Measurements from ENCODE around the gene YIPF2.

The YIPF2 gene

GRCh38 chr19:10919352-10920287, 8.8 kb downstream of the YIPF2 start:
- H3K4me1 ChIP-seq (ENCODE audit: control extremely low read depth in 1 of 4, control insufficient read depth in 4 of 4, insufficient read depth in 4 of 4, low read length in 3 of 4), result no peaks in the 10 kb centered on the region
- WGBS (ENCODE audit: insufficient coverage), result 93% methylated on average over 23 of the region's 26 CpGs
- H3K27me3 ChIP-seq (replicated peaks in 2 of 5; ENCODE audit: control insufficient read depth in 4 of 5, insufficient read depth in 5 of 5, low read length in 4 of 5), result no peaks in the 10 kb centered on the region
- CTCF ChIA-PET, result interaction anchor here (0.6 to 1.2 kb wide), 2 partner anchors 42 to 61 kb away, joined by 3 read pairs; no protein-coding TSS in a partner anchor
- H3K9me3 ChIP-seq (ENCODE audit: control extremely low read depth in 1 of 5, control insufficient read depth in 4 of 5, insufficient read depth in 2 of 5, low read depth in 1 of 5, low read length in 4 of 5), result no peaks in the 10 kb centered on the region
- H3K27ac ChIP-seq (ENCODE audit: insufficient read depth in 1 of 2, low read depth in 1 of 2, low read length in 2 of 2, poor library complexity in 1 of 2, severe bottlenecking in 2 of 2), result no peak overlapping the region
- H3K4me3 ChIP-seq (ENCODE audit: control insufficient read depth in 1 of 7, extremely low read depth in 1 of 7, insufficient read depth in 4 of 7, low read depth in 2 of 7, low read length in 6 of 7), result no peak overlapping the region
- no peak for DNase-seq
- peaks cover 7 to 79% (median 49%) of the 10 kb centered on the region in 4 experiments for H3K36me3 ChIP-seq (ENCODE audit: control insufficient read depth in 4 of 4, insufficient read depth in 4 of 4, low read length in 3 of 4)
- POLR2A ChIA-PET, result no interaction called here

- Histone ChIP-seq H3K4me1 (ENCODE audit: control extremely low read depth in 1 of 4, control insufficient read depth in 4 of 4, insufficient read depth in 4 of 4, low read length in 3 of 4) (no peaks in the 10 kb centered on the region), H3K27me3 (replicated peaks in 2 of 5; ENCODE audit: control insufficient read depth in 4 of 5, insufficient read depth in 5 of 5, low read length in 4 of 5) (no peaks in the 10 kb centered on the region), H3K4me3 (ENCODE audit: control insufficient read depth in 1 of 7, extremely low read depth in 1 of 7, insufficient read depth in 4 of 7, low read depth in 2 of 7, low read length in 6 of 7) (no peak overlapping the region), H3K9me3 (ENCODE audit: control extremely low read depth in 1 of 5, control insufficient read depth in 4 of 5, insufficient read depth in 2 of 5, low read depth in 1 of 5, low read length in 4 of 5) (no peaks in the 10 kb centered on the region), H3K36me3 (ENCODE audit: control insufficient read depth in 4 of 4, insufficient read depth in 4 of 4, low read length in 3 of 4) (peaks cover 8 to 76% (median 47%) of the 10 kb centered on the region in 4 experiments), H3K27ac (ENCODE audit: insufficient read depth in 1 of 2, low read depth in 1 of 2, low read length in 2 of 2, poor library complexity in 1 of 2, severe bottlenecking in 2 of 2) (no peak overlapping the region)
- DNase-seq, result no peak
- 92% methylated on average over 11 of the region's 11 CpGs for WGBS (ENCODE audit: insufficient coverage)
- POLR2A ChIA-PET, result no interaction called here
- CTCF ChIA-PET, result interaction anchor here (1.2 kb wide), 1 partner anchor 41 kb away, joined by 3 read pairs; no protein-coding TSS in a partner anchor
Observed at GRCh38 chr19:10918359-10918758, 10.1 kb downstream of the YIPF2 start.

GRCh38 chr19:10916602-10917001, 11.8 kb downstream of the YIPF2 start:
- peaks cover 8 to 73% (median 42%) of the 10 kb centered on the region in 4 experiments for H3K36me3 ChIP-seq (ENCODE audit: control insufficient read depth in 4 of 4, insufficient read depth in 4 of 4, low read length in 3 of 4)
- CTCF ChIA-PET, result interaction anchor here (0.9 kb wide), 1 partner anchor 20 kb away, joined by 5 read pairs; no protein-coding TSS in a partner anchor
- no peaks in the 10 kb centered on the region for H3K9me3 ChIP-seq (ENCODE audit: control extremely low read depth in 1 of 5, control insufficient read depth in 4 of 5, insufficient read depth in 2 of 5, low read depth in 1 of 5, low read length in 4 of 5)
- DNase-seq, result no peak
- H3K4me1 ChIP-seq (ENCODE audit: control extremely low read depth in 1 of 4, control insufficient read depth in 4 of 4, insufficient read depth in 4 of 4, low read length in 3 of 4), result no peaks in the 10 kb centered on the region
- POLR2A ChIA-PET, result no interaction called here
- no peak overlapping the region for H3K27ac ChIP-seq (ENCODE audit: insufficient read depth in 1 of 2, low read depth in 1 of 2, low read length in 2 of 2, poor library complexity in 1 of 2, severe bottlenecking in 2 of 2)
- H3K27me3 ChIP-seq (replicated peaks in 2 of 5; ENCODE audit: control insufficient read depth in 4 of 5, insufficient read depth in 5 of 5, low read length in 4 of 5), result no peaks in the 10 kb centered on the region
- H3K4me3 ChIP-seq (ENCODE audit: control insufficient read depth in 1 of 7, extremely low read depth in 1 of 7, insufficient read depth in 4 of 7, low read depth in 2 of 7, low read length in 6 of 7), result no peak overlapping the region
- 100% methylated on average over 5 of the region's 6 CpGs for WGBS (ENCODE audit: insufficient coverage)

- Histone ChIP-seq H3K4me1 (ENCODE audit: control extremely low read depth in 1 of 4, control insufficient read depth in 4 of 4, insufficient read depth in 4 of 4, low read length in 3 of 4) (no peaks in the 10 kb centered on the region), H3K4me3 (ENCODE audit: control insufficient read depth in 1 of 7, extremely low read depth in 1 of 7, insufficient read depth in 4 of 7, low read depth in 2 of 7, low read length in 6 of 7) (no peak overlapping the region), H3K27me3 (replicated peaks in 2 of 5; ENCODE audit: control insufficient read depth in 4 of 5, insufficient read depth in 5 of 5, low read length in 4 of 5) (no peaks in the 10 kb centered on the region), H3K9me3 (ENCODE audit: control extremely low read depth in 1 of 5, control insufficient read depth in 4 of 5, insufficient read depth in 2 of 5, low read depth in 1 of 5, low read length in 4 of 5) (no peaks in the 10 kb centered on the region), H3K27ac (ENCODE audit: insufficient read depth in 1 of 2, low read depth in 1 of 2, low read length in 2 of 2, poor library complexity in 1 of 2, severe bottlenecking in 2 of 2) (no peak overlapping the region), H3K36me3 (ENCODE audit: control insufficient read depth in 4 of 4, insufficient read depth in 4 of 4, low read length in 3 of 4) (peaks cover 8 to 67% (median 39%) of the 10 kb centered on the region in 4 experiments)
- 95% methylated on average over 16 of the region's 19 CpGs for WGBS (ENCODE audit: insufficient coverage)
- DNase-seq, result no peak
- ChIA-PET POLR2A (interaction anchor here (1.1 kb wide), 1 partner anchor 80 kb away, joined by 3 read pairs; the partner anchor contains the start of gene TMED1), CTCF (interaction anchor here (0.9 kb wide), 1 partner anchor 21 kb away, joined by 5 read pairs; no protein-coding TSS in a partner anchor)
Observed at GRCh38 chr19:10915130-10916091, 13.0 kb downstream of the YIPF2 start.

- no peaks in the 10 kb centered on the region for H3K27me3 ChIP-seq (replicated peaks in 2 of 5; ENCODE audit: control insufficient read depth in 4 of 5, insufficient read depth in 5 of 5, low read length in 4 of 5)
- H3K9me3 ChIP-seq (ENCODE audit: control extremely low read depth in 1 of 5, control insufficient read depth in 4 of 5, insufficient read depth in 2 of 5, low read depth in 1 of 5, low read length in 4 of 5), result no peaks in the 10 kb centered on the region
- H3K4me3 ChIP-seq (ENCODE audit: control insufficient read depth in 1 of 7, extremely low read depth in 1 of 7, insufficient read depth in 4 of 7, low read depth in 2 of 7, low read length in 6 of 7), result no peak overlapping the region
- POLR2A ChIA-PET, result interaction anchor here (1.1 kb wide), 1 partner anchor 78 kb away, joined by 3 read pairs; the partner anchor contains the start of gene TMED1
- no peak overlapping the region for H3K27ac ChIP-seq (ENCODE audit: insufficient read depth in 1 of 2, low read depth in 1 of 2, low read length in 2 of 2, poor library complexity in 1 of 2, severe bottlenecking in 2 of 2)
- CTCF ChIA-PET, result interaction anchor here (1.4 kb wide), 1 partner anchor 14 kb away, joined by 5 read pairs; no protein-coding TSS in a partner anchor
- H3K36me3 ChIP-seq (ENCODE audit: control insufficient read depth in 4 of 4, insufficient read depth in 4 of 4, low read length in 3 of 4), result peaks cover 8 to 61% (median 34%) of the 10 kb centered on the region in 4 experiments
- DNase-seq, result no peak
- 96% methylated on average over 24 of the region's 24 CpGs for WGBS (ENCODE audit: insufficient coverage)
- no peaks in the 10 kb centered on the region for H3K4me1 ChIP-seq (ENCODE audit: control extremely low read depth in 1 of 4, control insufficient read depth in 4 of 4, insufficient read depth in 4 of 4, low read length in 3 of 4)
Observed at GRCh38 chr19:10913716-10914340, 14.6 kb downstream of the YIPF2 start.

GRCh38 chr19:10912619-10913018, 15.8 kb downstream of the YIPF2 start:
- no peak overlapping the region for H3K27ac ChIP-seq (ENCODE audit: insufficient read depth in 1 of 2, low read depth in 1 of 2, low read length in 2 of 2, poor library complexity in 1 of 2, severe bottlenecking in 2 of 2)
- ChIA-PET CTCF (interaction anchor here (0.9 to 1.4 kb wide), 3 partner anchors 12 to 29 kb away, joined by 3 to 5 read pairs (median 3); no protein-coding TSS in a partner anchor), POLR2A (no interaction called here)
- no peaks in the 10 kb centered on the region for H3K9me3 ChIP-seq (ENCODE audit: control extremely low read depth in 1 of 5, control insufficient read depth in 4 of 5, insufficient read depth in 2 of 5, low read depth in 1 of 5, low read length in 4 of 5)
- 97% methylated on average over 18 of the region's 18 CpGs for WGBS (ENCODE audit: insufficient coverage)
- H3K4me3 ChIP-seq (ENCODE audit: control insufficient read depth in 1 of 7, extremely low read depth in 1 of 7, insufficient read depth in 4 of 7, low read depth in 2 of 7, low read length in 6 of 7), result no peak overlapping the region
- no peaks in the 10 kb centered on the region for H3K27me3 ChIP-seq (replicated peaks in 2 of 5; ENCODE audit: control insufficient read depth in 4 of 5, insufficient read depth in 5 of 5, low read length in 4 of 5)
- no peak for DNase-seq
- H3K4me1 ChIP-seq (ENCODE audit: control extremely low read depth in 1 of 4, control insufficient read depth in 4 of 4, insufficient read depth in 4 of 4, low read length in 3 of 4), result no peaks in the 10 kb centered on the region
- peaks cover 8 to 69% (median 39%) of the 10 kb centered on the region in 4 experiments for H3K36me3 ChIP-seq (ENCODE audit: control insufficient read depth in 4 of 4, insufficient read depth in 4 of 4, low read length in 3 of 4)

Measured in common myeloid progenitor, CD34-positive (primary cell).